Activated T-cell treated with anti-CD3 and anti-CD28 coated beads, Interleukin-2, amount 50 U/mL, for 4 hours (primary cell): ENCODE data around the gene TMEM59L. TPM values are rescaled to one million over a fixed set of nuclear protein-coding genes. Genes with fewer than 3 reads are reported as not detected.
A peak's percentile ranks its signal among the peaks of the same experiment; 100 is the strongest.
"Not testable (repeated sequence)": the region's sequence is repeated elsewhere in the genome, so short reads cannot be mapped to it uniquely, and the experiment has no call there.

Source experiments
- ATAC-seq, 2 donors: fragments of 200-7000 bp; cut with Tn5 transposase; one replicate each; pipeline ENCODE4 v1.10.0; 2021
- DNase-seq: peaks from one replicate; pipeline ENCODE4 v3.0.0-alpha.2; 2020
- H3K27me3 Mint-ChIP-seq: one replicate; pipeline ENCODE4 v1.8.0; 2021; ENCODE audit warnings: low read depth, mixed read lengths
- H3K36me3 Mint-ChIP-seq: one replicate; pipeline ENCODE4 v1.8.0; 2022; ENCODE audit warnings: mixed read lengths; ENCODE audit not compliant: insufficient read depth
- H3K4me1 Mint-ChIP-seq: one replicate; pipeline ENCODE4 v1.8.0; 2021; ENCODE audit warnings: low read depth, mixed read lengths
- H3K4me3 Mint-ChIP-seq: one replicate; pipeline ENCODE4 v1.8.0; 2021; ENCODE audit warnings: mild to moderate bottlenecking, moderate library complexity, mixed read lengths
- H3K9me3 Mint-ChIP-seq: one replicate; pipeline ENCODE4 v1.8.0; 2021; ENCODE audit warnings: mixed read lengths
- total RNA-seq, 3 donors: library from RNA; stranded (reverse); gene quantifications; one replicate each; pipeline ENCODE4 v1.2.1, GENCODE V29; 2021

TMEM59L gene
- total RNA-seq, 3 donors from 2014 or later: not detected

GRCh38 chr19:18600692-18601397, 11.8 kb upstream of the TMEM59L start:
- peaks cover 59% of the 10 kb centered on the region for H3K27me3 Mint-ChIP-seq

GRCh38 chr19:18601875-18602274, 10.8 kb upstream of the TMEM59L start:
- H3K4me3 Mint-ChIP-seq: no peak overlapping the region
- H3K4me1 Mint-ChIP-seq: peaks cover 5% of the 10 kb centered on the region
- no peak for DNase-seq
- ATAC-seq: no peak
- peaks cover 59% of the 10 kb centered on the region for H3K27me3 Mint-ChIP-seq
- no peaks in the 10 kb centered on the region for H3K9me3 Mint-ChIP-seq
- H3K36me3 Mint-ChIP-seq: no peaks in the 10 kb centered on the region

More at GRCh38 chr19:18600692-18601397, 11.8 kb upstream of the TMEM59L start:
- not testable (repeated sequence) for H3K9me3 Mint-ChIP-seq, DNase-seq, H3K4me1 Mint-ChIP-seq, H3K36me3 Mint-ChIP-seq, H3K4me3 Mint-ChIP-seq, ATAC-seq

- H3K36me3 Mint-ChIP-seq: no peaks in the 10 kb centered on the region
- peak; percentile 67 to 70 for ATAC-seq
- H3K4me3 Mint-ChIP-seq: no peak overlapping the region
- H3K4me1 Mint-ChIP-seq: peaks cover 9% of the 10 kb centered on the region
- H3K9me3 Mint-ChIP-seq: no peaks in the 10 kb centered on the region
- no peak for DNase-seq
- H3K27me3 Mint-ChIP-seq: peaks cover 73% of the 10 kb centered on the region
These were observed 9.3 kb upstream of the TMEM59L start for GRCh38 chr19:18603255-18603957.

DNA sequence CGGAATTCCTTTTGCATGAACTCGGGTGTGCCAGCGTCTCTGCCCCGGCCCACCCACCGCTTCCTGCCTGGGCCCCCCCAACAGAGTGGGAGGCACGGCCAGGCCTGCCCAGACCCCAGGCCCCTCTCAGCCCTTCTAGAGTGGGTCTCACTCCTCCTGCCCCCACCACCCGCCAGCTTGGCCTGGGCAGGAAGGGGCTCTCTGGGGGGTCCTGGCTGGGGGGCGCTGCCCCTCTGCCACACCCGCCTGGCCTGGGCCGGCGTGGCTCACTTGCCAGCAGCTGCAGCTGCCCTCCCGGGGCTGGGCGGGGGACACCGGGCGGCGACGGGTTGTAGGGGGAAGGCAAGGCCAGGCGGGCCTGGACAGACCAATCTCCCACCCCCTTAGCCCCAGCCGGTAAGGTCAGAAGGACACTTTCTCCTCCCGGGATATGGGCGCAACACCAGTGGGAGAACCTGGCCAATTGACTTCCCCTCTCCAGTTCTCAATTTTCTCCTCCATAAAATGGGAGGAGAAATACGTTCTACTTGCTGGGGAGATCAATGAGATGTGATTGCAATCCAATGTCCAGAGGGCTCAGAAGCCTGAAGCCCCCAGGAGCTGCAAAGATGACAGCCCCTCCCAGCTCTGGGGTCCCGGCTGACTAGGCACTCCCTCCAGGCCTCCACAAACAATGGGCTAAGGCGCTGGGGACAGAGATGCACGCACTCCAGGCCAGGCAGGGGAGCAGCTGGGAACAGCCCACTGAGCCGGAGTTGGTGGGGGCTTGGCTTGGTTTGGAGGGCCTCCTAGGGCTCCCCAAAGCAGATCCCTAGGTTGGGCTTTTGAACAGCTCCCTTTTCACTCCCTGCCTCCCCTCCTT, 8.5 kb upstream of the TMEM59L start:
- peaks cover 11% of the 10 kb centered on the region for H3K4me1 Mint-ChIP-seq
- peaks cover 73% of the 10 kb centered on the region for H3K27me3 Mint-ChIP-seq
- no peak for ATAC-seq
- no peak for DNase-seq
- H3K9me3 Mint-ChIP-seq: no peaks in the 10 kb centered on the region
- H3K36me3 Mint-ChIP-seq: no peaks in the 10 kb centered on the region
- no peak overlapping the region for H3K4me3 Mint-ChIP-seq

GRCh38 chr19:18604820-18605159, 7.9 kb upstream of the TMEM59L start:
- ATAC-seq (no peak), DNase-seq (no peak)
- Mint-ChIP-seq H3K36me3 (no peaks in the 10 kb centered on the region), H3K4me3 (no peak overlapping the region), H3K9me3 (no peaks in the 10 kb centered on the region), H3K4me1 (peaks cover 11% of the 10 kb centered on the region), H3K27me3 (peaks cover 75% of the 10 kb centered on the region)

DNA sequence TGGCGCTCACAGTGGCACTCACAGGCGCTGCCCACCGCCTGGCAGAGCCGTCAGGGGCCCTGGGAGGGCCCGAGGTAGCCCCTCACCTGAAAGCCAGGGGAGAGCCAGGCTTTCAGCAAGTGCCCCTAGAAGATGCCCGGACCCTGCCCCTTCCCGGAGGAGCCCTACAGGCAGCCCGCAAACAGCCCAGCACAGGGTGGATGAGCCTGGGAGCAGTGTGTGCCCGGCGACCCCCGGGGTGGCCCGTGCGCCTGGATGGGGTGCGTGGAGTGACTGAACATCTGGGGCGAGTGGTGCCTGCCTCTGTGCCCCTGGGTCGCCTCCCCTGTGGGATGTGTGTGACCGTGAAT, 7.5 kb upstream of the TMEM59L start:
- Mint-ChIP-seq H3K9me3 (no peaks in the 10 kb centered on the region), H3K36me3 (no peaks in the 10 kb centered on the region), H3K4me1 (peaks cover 11% of the 10 kb centered on the region), H3K27me3 (peaks cover 75% of the 10 kb centered on the region), H3K4me3 (peak overlapping the region; percentile 47)
- DNase-seq (no peak), ATAC-seq (no peak)

DNA sequence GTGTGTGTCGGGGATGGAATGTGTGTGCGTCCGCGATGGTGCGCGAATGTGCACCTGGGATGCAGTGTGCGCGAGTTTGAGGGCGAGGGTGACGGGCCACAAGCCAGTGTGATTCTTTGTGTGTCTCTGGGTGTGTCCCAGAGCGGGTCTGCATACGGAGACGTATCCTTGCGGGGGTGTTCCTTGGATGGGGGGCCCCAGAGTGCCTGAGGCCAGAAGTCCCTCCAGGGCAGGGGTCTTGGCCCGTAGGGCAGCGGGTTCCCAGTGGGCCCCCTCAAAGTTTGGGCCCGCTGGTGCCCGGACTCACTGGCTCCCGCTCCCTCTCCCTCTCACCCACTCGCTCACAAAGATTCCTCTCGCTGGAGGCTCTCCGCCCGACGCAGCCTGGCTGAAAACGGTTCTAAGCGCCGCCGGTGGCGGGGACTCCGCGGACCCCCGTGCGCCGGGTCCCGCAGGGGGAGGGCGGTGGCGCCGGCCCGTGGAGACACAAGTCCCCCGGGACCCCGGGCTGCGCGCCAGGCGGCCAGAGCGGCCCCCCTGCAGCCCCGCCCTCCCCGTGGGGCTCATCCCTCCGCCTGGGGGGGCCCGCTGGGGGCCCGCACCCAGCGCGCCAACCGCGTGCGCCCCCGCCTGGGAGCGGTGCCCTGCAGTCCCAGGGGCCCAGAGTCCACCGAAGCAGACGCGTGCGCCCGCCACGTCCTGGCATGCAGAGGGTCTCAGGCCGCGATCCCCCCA, 7.0 kb upstream of the TMEM59L start:
- Mint-ChIP-seq H3K4me3 (peak overlapping the region; percentile 47), H3K9me3 (no peaks in the 10 kb centered on the region), H3K27me3 (peaks cover 73% of the 10 kb centered on the region), H3K4me1 (peaks cover 11% of the 10 kb centered on the region), H3K36me3 (no peaks in the 10 kb centered on the region)
- no peak for DNase-seq
- ATAC-seq: no peak

- H3K36me3 Mint-ChIP-seq: no peaks in the 10 kb centered on the region
- DNase-seq (no peak), ATAC-seq (no peak)
- peaks cover 72% of the 10 kb centered on the region for H3K27me3 Mint-ChIP-seq
- H3K4me1 Mint-ChIP-seq: peaks cover 16% of the 10 kb centered on the region
- H3K9me3 Mint-ChIP-seq: no peaks in the 10 kb centered on the region
- peak within 1 kb of the TSS; percentile 43 for H3K4me3 Mint-ChIP-seq
These were observed 6.1 kb upstream of the TMEM59L start, which contains the start of gene CRLF1 for GRCh38 chr19:18606281-18607225. Gene CRLF1 (minus strand): TSS chr19:18606799. CDS start chr19:18606656, 143 bp downstream.

- Mint-ChIP-seq H3K4me1 (peaks cover 22% of the 10 kb centered on the region), H3K36me3 (no peaks in the 10 kb centered on the region), H3K4me3 (no peak overlapping the region), H3K27me3 (peaks cover 72% of the 10 kb centered on the region), H3K9me3 (no peaks in the 10 kb centered on the region)
- ATAC-seq (no peak), DNase-seq (peak; percentile 47)
These were observed 5.2 kb upstream of the TMEM59L start for GRCh38 chr19:18607226-18608101.

GRCh38 chr19:18608102-18608804, 4.4 kb upstream of the TMEM59L start:
- no peaks in the 10 kb centered on the region for H3K36me3 Mint-ChIP-seq
- H3K27me3 Mint-ChIP-seq: peaks cover 68% of the 10 kb centered on the region
- no peaks in the 10 kb centered on the region for H3K9me3 Mint-ChIP-seq
- no peak for DNase-seq
- no peak for ATAC-seq
- no peak overlapping the region for H3K4me3 Mint-ChIP-seq
- H3K4me1 Mint-ChIP-seq: peaks cover 22% of the 10 kb centered on the region

GRCh38 chr19:18608805-18609716, 3.6 kb upstream of the TMEM59L start:
- no peaks in the 10 kb centered on the region for H3K36me3 Mint-ChIP-seq
- peaks cover 24% of the 10 kb centered on the region for H3K4me1 Mint-ChIP-seq
- ATAC-seq (no peak), DNase-seq (no peak)
- H3K9me3 Mint-ChIP-seq: no peaks in the 10 kb centered on the region
- no peak overlapping the region for H3K4me3 Mint-ChIP-seq
- H3K27me3 Mint-ChIP-seq: peaks cover 70% of the 10 kb centered on the region
